HUDEP-2 (cell line): ENCODE measurements around the gene GLOD4.
"Not testable (repeated sequence)": the region's sequence is repeated elsewhere in the genome, so short reads cannot be mapped to it uniquely, and the experiment has no call there.

ENCODE experiments used
- DNase-seq, 76 experiments: peaks; one replicate each; lab custom pipeline; 2025; ENCODE audit not compliant: unreplicated experiment in 76 of 76; lab: John Stamatoyannopoulos, UW

Gene GLOD4

GRCh38 chr17:781805-782731 lies at the start of gene GLOD4, which contains the start of gene MRM3:
Gene GLOD4, minus strand, starts transcription at chr17:782280. Its CDS starts 25 bp downstream, at chr17:782255.
Gene MRM3, plus strand, starts transcription at chr17:782353. Its CDS starts 26 bp downstream, at chr17:782379.
- peak in 74 of 76 experiments; percentile 3 to 90 (median 72) for DNase-seq

- no peak for DNase-seq
These were observed 48.9 kb upstream of the GLOD4 start for GRCh38 chr17:830950-831349.

- no peak for DNase-seq
These were observed 48.3 kb upstream of the GLOD4 start for GRCh38 chr17:830381-830780.

GRCh38 chr17:829614-830013 lies 47.5 kb upstream of the GLOD4 start:
- not testable (repeated sequence) for DNase-seq

GRCh38 chr17:828761-829160 lies 46.7 kb upstream of the GLOD4 start:
- DNase-seq, result no peak

- no peak for DNase-seq
These were observed 44.7 kb upstream of the GLOD4 start for GRCh38 chr17:826778-827177.

- DNase-seq, result no peak
These were observed 43.1 kb upstream of the GLOD4 start for GRCh38 chr17:825216-825615.

GRCh38 chr17:824378-824777 lies 42.3 kb upstream of the GLOD4 start:
- DNase-seq, result no peak

- no peak for DNase-seq
These were observed 41.4 kb upstream of the GLOD4 start for GRCh38 chr17:823501-823902.

GRCh38 chr17:819251-819650 lies 37.2 kb upstream of the GLOD4 start:
- DNase-seq, result no peak

- no peak for DNase-seq
These were observed 32.3 kb upstream of the GLOD4 start for GRCh38 chr17:814371-814770.

GRCh38 chr17:812638-813204 lies 30.6 kb upstream of the GLOD4 start:
- DNase-seq, result no peak

GRCh38 chr17:811051-811784 lies 29.1 kb upstream of the GLOD4 start:
- no peak for DNase-seq

- DNase-seq, result no peak
These were observed 25.6 kb upstream of the GLOD4 start for GRCh38 chr17:807523-808294.

GRCh38 chr17:806781-807522 lies 24.9 kb upstream of the GLOD4 start:
- no peak for DNase-seq

GRCh38 chr17:806346-806745 lies 24.3 kb upstream of the GLOD4 start:
- DNase-seq, result no peak

GRCh38 chr17:805886-806285 lies 23.8 kb upstream of the GLOD4 start:
- DNase-seq, result not testable (repeated sequence)

- no peak for DNase-seq
These were observed 22.7 kb upstream of the GLOD4 start for GRCh38 chr17:804541-805435.
